D721Med (cell line): ENCODE data around the gene CEP70.

Source experiments
- DNase-seq: peaks from one replicate; pipeline ENCODE4 v3.0.0; 2011; ENCODE audit warnings: low spot score; ENCODE audit not compliant: insufficient read length
- FAIRE-seq: peaks from 2 replicates; lab custom pipeline; 2011; peaks lifted over from hg19 to GRCh38; lab: Jason Lieb, UNC
- TF ChIP-seq, protein P1 (sequence below): IDR thresholded peaks from 2 replicates; pipeline ENCODE4 v1.5.1; 2012; ENCODE audit warnings: mild to moderate bottlenecking, control low read depth; ENCODE audit not compliant: insufficient read depth; ENCODE audit errors: missing control alignments

Gene CEP70

DNA sequence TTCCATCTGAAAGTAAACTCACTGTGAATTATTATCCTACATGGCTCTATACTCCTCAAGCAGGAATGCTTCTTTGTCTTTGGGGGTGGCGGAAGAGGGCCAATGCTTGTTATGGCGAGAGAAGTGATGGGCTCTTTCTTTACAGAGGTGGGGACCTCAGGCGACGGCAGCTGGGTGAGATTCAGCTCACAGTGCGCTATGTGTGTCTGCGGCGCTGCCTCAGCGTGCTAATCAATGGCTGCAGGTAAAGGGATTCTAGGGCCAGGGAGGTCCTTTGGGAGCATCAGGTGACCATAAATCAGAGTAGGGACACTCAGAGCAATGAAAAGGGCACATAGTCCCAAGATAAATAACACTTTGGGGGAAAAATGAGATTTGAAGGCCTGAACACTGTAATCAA, 120.7 kb downstream of the CEP70 start:
- TF ChIP-seq, protein P1, sequence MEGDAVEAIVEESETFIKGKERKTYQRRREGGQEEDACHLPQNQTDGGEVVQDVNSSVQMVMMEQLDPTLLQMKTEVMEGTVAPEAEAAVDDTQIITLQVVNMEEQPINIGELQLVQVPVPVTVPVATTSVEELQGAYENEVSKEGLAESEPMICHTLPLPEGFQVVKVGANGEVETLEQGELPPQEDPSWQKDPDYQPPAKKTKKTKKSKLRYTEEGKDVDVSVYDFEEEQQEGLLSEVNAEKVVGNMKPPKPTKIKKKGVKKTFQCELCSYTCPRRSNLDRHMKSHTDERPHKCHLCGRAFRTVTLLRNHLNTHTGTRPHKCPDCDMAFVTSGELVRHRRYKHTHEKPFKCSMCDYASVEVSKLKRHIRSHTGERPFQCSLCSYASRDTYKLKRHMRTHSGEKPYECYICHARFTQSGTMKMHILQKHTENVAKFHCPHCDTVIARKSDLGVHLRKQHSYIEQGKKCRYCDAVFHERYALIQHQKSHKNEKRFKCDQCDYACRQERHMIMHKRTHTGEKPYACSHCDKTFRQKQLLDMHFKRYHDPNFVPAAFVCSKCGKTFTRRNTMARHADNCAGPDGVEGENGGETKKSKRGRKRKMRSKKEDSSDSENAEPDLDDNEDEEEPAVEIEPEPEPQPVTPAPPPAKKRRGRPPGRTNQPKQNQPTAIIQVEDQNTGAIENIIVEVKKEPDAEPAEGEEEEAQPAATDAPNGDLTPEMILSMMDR, result no peak
- no peak for DNase-seq
- FAIRE-seq, result no peak

- TF ChIP-seq, protein P1, result no peak
These were observed 121.8 kb downstream of the CEP70 start for GRCh38 chr3:138472141-138472825.

DNA sequence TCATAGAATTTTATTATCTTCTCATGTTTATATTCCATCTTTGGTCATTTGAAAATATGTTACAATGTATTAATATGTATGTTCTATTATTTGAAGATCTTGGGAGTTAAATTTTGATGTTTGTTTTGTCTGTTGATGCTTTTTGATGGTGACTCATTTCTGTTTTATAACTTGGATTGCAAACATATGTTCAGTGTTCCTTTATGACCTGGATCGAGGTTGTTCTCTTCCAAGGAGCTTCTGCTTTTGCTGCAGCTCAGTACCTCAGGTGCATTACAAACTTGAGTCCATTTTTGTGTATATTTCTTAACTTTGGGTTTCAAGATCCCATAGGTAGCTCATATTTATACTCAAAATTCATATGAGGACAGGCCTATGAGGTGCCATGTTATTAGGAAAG, 122.6 kb downstream of the CEP70 start:
- FAIRE-seq (no peak), DNase-seq (no peak)
- TF ChIP-seq, protein P1, result no peak

More at GRCh38 chr3:138472141-138472825, 121.8 kb downstream of the CEP70 start:
- DNase-seq (no peak), FAIRE-seq (no peak)

DNA sequence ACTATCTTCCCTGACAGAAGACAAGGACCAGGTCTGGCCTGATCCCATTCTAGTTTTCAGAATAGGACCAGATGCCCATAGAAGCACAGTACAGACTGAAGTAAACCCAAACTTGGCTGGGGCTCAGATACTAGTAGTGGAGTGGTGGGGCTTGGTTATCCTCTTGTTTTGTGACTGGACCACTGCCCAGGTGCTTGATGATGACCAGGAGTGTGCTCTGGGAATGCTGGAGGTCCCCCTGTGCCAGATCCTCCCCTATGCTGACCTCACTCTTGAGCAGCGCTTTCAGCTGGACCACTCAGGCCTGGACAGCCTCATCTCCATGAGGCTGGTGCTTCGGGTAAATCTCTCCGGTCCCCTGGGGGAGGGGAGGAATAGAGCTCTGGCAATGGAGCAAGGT, 123.4 kb downstream of the CEP70 start:
- FAIRE-seq, result no peak
- TF ChIP-seq, protein P1, result no peak

GRCh38 chr3:138469874-138470273, 124.2 kb downstream of the CEP70 start:
- TF ChIP-seq, protein P1, result no peak
- FAIRE-seq (no peak), DNase-seq (no peak)

More for the DNA sequence above, 123.4 kb downstream of the CEP70 start:
- DNase-seq, result no peak

DNA sequence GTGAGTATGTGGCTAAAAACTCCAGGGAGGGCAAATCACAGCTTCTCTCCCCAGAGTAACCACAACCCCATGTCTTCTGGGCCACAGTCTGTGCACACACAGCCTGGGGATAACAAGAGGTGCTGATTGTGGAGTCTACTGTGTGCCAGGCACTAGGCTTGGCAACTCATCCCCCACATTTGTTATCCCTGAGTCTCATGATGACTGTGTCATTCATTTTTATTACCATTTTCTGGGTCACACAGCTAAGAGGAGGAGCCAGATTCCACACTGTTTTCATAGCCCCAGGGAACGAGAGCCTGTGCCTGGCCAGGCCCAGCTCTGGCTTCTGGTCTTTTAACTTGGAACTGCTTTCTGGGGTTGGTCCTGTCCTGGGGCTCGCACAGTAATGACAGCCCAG, 125.2 kb downstream of the CEP70 start:
- no peak for FAIRE-seq
- DNase-seq, result no peak
- TF ChIP-seq, protein P1, result no peak

DNA sequence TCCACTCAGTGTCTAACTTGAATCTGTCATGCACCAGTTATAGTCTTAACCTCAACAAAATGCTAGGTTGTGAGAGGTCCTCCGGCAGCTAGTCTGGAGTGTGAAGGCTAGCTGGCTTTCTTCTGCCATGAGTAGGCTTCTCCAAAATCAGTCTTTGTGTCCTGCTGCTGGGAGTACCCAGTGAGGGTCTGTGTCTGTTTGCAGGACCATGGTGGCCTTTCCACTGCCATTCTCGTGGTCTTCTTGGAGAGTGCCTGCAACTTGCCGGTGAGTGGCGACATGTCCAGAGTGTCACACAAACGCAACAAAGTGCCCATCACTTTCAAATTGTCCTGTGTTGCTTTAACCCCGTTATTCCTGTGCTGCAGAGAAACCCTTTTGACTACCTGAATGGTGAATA, 125.6 kb downstream of the CEP70 start:
- no peak for FAIRE-seq
- TF ChIP-seq, protein P1, result no peak

More for the DNA sequence above, 125.6 kb downstream of the CEP70 start:
- DNase-seq, result no peak
